ENCODE results near the gene ATP2C2. TPM values are rescaled to one million over a fixed set of nuclear protein-coding genes. Genes with fewer than 3 reads are reported as not detected.

The ATP2C2 gene, protein sequence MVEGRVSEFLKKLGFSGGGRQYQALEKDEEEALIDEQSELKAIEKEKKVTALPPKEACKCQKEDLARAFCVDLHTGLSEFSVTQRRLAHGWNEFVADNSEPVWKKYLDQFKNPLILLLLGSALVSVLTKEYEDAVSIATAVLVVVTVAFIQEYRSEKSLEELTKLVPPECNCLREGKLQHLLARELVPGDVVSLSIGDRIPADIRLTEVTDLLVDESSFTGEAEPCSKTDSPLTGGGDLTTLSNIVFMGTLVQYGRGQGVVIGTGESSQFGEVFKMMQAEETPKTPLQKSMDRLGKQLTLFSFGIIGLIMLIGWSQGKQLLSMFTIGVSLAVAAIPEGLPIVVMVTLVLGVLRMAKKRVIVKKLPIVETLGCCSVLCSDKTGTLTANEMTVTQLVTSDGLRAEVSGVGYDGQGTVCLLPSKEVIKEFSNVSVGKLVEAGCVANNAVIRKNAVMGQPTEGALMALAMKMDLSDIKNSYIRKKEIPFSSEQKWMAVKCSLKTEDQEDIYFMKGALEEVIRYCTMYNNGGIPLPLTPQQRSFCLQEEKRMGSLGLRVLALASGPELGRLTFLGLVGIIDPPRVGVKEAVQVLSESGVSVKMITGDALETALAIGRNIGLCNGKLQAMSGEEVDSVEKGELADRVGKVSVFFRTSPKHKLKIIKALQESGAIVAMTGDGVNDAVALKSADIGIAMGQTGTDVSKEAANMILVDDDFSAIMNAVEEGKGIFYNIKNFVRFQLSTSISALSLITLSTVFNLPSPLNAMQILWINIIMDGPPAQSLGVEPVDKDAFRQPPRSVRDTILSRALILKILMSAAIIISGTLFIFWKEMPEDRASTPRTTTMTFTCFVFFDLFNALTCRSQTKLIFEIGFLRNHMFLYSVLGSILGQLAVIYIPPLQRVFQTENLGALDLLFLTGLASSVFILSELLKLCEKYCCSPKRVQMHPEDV
- not detected in 2 replicates for total RNA-seq

DNA sequence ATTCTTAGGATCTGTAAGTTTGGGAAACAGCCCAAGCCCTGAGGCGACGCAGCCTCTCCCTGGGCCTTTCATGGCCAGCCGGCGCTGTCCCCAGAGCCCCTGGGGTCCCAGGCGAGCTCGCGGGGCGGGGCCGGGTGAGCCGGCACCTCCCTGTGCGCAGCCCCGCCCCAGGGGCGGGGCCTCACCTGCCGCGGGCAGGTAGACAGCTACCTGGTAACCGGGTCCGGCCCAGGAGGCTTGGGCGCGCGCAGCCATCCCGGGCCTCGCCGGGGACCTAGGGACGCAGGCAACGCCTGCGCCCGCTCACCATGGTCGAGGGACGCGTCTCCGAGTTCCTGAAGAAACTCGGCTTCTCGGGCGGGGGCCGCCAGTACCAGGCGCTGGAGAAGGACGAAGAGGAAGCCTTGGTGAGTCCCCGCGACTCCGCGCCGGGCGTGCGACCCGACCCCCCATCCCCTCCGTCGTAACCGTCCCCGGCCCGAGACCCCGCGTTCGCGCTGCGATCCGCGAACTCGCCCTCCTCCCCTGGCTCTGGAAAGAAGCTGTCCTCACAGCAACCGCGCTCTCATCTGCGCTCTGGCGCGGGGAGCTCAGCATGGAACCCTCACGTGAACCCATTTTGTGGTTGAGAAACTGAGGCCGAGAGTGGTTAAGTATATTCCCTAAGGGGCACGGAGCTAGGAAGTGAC lies at the start of gene ATP2C2:
Gene ATP2C2 (plus strand): TSS at position 231 of the 689 bp plus-strand sequence. CDS start 78 bp downstream, at position 309.

DNA sequence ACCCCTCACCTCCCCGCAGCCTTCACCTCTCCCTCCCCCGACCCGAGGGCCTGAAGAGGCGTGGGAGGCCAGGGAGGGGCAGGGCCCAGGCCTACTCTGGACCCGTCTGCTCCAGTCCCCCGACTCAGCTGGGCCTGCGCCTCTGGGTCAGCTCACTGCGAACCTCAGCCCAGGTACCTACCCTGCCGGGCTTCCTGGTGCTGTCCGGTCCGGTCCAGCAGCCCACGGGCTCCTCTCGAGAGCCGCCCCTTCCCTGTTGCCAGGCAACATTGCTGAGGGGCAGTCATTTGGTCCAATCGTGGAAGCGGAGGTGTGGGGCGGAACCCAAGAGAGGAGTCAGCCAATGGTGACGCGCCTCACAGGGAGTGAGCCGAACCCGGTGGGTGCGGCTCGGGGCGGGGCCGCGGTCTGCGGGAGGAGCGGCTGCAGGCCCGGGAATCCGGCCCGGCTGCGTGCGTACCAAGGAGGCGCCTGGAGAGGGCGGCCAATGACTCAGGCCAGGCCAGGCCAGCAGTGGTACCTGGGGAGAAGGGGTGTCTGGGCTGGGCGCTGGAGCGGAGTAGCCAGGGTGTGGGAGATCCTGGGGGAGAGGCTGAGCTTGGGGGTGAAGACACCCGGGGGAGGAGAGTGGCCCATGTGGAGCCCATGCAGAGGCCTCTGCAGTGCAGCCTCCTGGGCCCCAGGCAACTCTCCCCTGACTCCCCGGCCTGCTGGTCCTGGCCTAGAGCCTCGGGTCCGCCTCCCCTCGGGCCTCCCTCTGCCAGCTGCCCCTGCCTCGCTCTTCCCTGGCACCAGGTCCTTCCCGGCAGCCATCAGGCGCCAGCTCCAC lies 136.3 kb downstream of the ATP2C2 start, which contains the start of gene MEAK7:
Gene MEAK7 (minus strand): TSS at position 240 of the 829 bp plus-strand sequence. CDS start 6,573 bp downstream, outside the sequence.

Other genes starting within 250 kb of the ATP2C2 start
- gene HSDL1, start 223.4 kb upstream of the ATP2C2 start, total RNA-seq = 8.2 and 9.0 TPM in 2 replicates
- gene DNAAF1, start 223.2 kb upstream of the ATP2C2 start, total RNA-seq = not detected in 2 replicates
- gene TAF1C, start 181.5 kb upstream of the ATP2C2 start, total RNA-seq = 11.4 and 14.3 TPM in 2 replicates
- gene ADAD2, start 177.4 kb upstream of the ATP2C2 start, total RNA-seq = not detected in 2 replicates
- not detected in 2 replicates for gene KCNG4, start 128.5 kb upstream of the ATP2C2 start, total RNA-seq
- gene WFDC1, start 73.7 kb upstream of the ATP2C2 start, total RNA-seq = 0.10 TPM in 1 of 2 replicates, not detected in the other
- gene MEAK7, start 136.1 kb downstream of the ATP2C2 start, total RNA-seq = 10.3 and 14.6 TPM in 2 replicates
- 199 and 226 TPM in 2 replicates for gene COTL1, start 249.5 kb downstream of the ATP2C2 start, total RNA-seq